HL-60 (cell line): Measurements from ENCODE around the gene MCF2L2.

Source experiments
- GABPA ChIP-seq: IDR thresholded peaks from 2 replicates; pipeline ENCODE4 v1.6.1; 2012; ENCODE audit warnings: low read depth
- POLR2AphosphoS5 ChIP-seq: IDR thresholded peaks from 2 replicates; pipeline ENCODE4 v1.6.1; 2012; ENCODE audit warnings: low read depth
- TF ChIP-seq, protein P1 (sequence below): IDR thresholded peaks from one replicate; pipeline ENCODE4 v1.5.1; 2011; ENCODE audit warnings: low read length, control low read depth, inconsistent platforms; ENCODE audit not compliant: insufficient read depth
- TF ChIP-seq, protein P2 (sequence below): IDR thresholded peaks from 2 replicates; pipeline ENCODE4 v1.6.1; 2012; ENCODE audit warnings: low read depth; ENCODE audit not compliant: insufficient replicate concordance

DNA sequence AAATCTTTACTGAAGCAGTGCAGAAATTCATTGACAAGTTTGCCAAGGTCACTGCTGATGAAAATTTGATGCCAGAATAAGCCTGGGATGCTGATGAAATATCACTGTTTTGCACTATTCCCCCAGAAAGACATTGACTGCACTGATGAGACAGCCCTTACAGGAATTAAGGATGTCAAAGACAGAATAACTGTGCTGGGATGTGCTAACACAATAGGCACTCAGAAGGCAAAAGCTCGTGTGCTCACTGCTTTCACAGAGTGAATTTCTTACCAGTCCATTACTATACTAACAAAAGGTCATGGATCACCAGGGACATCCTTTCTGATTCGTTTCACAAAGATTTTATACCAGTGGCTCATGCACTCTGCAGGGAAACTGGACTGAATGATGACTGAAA, 69.4 kb downstream of the MCF2L2 start:
- TF ChIP-seq, protein P1, sequence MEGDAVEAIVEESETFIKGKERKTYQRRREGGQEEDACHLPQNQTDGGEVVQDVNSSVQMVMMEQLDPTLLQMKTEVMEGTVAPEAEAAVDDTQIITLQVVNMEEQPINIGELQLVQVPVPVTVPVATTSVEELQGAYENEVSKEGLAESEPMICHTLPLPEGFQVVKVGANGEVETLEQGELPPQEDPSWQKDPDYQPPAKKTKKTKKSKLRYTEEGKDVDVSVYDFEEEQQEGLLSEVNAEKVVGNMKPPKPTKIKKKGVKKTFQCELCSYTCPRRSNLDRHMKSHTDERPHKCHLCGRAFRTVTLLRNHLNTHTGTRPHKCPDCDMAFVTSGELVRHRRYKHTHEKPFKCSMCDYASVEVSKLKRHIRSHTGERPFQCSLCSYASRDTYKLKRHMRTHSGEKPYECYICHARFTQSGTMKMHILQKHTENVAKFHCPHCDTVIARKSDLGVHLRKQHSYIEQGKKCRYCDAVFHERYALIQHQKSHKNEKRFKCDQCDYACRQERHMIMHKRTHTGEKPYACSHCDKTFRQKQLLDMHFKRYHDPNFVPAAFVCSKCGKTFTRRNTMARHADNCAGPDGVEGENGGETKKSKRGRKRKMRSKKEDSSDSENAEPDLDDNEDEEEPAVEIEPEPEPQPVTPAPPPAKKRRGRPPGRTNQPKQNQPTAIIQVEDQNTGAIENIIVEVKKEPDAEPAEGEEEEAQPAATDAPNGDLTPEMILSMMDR, result no peak
- TF ChIP-seq POLR2AphosphoS5 (no peak), GABPA (no peak)
- TF ChIP-seq, protein P2, sequence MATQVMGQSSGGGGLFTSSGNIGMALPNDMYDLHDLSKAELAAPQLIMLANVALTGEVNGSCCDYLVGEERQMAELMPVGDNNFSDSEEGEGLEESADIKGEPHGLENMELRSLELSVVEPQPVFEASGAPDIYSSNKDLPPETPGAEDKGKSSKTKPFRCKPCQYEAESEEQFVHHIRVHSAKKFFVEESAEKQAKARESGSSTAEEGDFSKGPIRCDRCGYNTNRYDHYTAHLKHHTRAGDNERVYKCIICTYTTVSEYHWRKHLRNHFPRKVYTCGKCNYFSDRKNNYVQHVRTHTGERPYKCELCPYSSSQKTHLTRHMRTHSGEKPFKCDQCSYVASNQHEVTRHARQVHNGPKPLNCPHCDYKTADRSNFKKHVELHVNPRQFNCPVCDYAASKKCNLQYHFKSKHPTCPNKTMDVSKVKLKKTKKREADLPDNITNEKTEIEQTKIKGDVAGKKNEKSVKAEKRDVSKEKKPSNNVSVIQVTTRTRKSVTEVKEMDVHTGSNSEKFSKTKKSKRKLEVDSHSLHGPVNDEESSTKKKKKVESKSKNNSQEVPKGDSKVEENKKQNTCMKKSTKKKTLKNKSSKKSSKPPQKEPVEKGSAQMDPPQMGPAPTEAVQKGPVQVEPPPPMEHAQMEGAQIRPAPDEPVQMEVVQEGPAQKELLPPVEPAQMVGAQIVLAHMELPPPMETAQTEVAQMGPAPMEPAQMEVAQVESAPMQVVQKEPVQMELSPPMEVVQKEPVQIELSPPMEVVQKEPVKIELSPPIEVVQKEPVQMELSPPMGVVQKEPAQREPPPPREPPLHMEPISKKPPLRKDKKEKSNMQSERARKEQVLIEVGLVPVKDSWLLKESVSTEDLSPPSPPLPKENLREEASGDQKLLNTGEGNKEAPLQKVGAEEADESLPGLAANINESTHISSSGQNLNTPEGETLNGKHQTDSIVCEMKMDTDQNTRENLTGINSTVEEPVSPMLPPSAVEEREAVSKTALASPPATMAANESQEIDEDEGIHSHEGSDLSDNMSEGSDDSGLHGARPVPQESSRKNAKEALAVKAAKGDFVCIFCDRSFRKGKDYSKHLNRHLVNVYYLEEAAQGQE, result no peak
